ENCODE measurements around the gene FXYD1. TPM values are rescaled to one million over a fixed set of nuclear protein-coding genes. Genes with fewer than 3 reads are reported as not detected.
A peak's percentile ranks its signal among the peaks of the same experiment; 100 is the strongest.

Gene FXYD1
- total RNA-seq, 1 donor from 2014 or later = 280 TPM

DNA sequence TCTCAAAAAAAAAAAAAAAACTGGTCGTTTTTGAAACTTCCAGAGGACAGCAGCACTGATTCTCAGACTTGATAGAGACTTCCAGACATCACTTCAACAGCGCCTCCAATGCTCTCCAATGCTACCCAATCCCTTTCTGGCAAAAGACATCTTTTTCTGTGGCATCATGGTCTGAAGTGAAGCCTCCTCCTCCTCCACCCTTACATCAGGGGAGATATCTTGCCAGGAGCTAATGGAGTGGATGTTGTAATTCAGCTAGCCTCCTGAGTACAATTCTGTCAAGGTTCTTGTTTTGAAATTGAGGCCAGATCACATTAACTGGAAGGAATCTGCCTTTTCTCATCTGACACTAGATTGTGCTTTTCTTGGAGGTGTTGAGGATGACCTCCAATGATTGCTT, 40.1 kb downstream of the FXYD1 start:
- no peak for ATAC-seq
- no peak for DNase-seq (ENCODE audit: low spot score)

DNA sequence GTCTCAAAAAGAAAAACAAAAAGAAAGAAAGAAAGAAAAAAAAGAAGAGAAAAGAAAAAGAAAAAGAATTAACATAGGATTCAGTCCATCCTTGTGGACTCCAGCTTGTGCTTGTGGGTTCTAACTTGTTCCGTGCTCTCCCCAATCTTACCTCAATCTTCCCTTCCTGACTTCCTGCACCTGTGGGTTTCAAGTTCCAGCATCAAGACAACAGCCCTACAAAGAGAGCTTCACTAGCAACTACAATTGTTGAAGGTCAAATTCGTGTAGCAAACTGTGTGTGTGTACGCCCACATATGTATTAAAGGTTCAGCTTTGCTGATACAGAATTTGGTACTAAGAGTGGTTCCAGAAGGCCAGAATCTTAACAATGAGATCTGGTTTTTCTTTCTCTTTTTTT, 41.2 kb downstream of the FXYD1 start:
- ATAC-seq (no peak), DNase-seq (ENCODE audit: low spot score) (peak; percentile 10)

DNA sequence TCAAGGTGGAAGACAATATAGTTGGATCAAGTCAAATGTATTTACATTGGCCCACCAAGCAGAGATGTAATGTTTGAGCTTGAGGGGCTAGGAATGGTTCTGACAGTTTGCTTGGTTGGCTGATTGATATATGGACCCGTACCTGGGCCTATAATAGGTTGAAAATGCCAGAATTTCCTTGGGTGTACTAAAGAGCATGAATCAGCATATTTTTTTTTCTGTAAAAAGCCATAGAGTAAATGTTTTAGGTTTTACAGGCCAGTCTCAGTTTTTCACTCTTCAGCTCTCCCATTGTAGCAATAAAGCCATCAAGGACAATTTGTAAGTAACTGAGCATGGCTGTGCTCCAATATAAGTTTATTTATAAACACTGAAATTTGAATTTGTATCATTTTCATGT, 42.8 kb downstream of the FXYD1 start:
- DNase-seq (ENCODE audit: low spot score) = no peak
- ATAC-seq = no peak

DNA sequence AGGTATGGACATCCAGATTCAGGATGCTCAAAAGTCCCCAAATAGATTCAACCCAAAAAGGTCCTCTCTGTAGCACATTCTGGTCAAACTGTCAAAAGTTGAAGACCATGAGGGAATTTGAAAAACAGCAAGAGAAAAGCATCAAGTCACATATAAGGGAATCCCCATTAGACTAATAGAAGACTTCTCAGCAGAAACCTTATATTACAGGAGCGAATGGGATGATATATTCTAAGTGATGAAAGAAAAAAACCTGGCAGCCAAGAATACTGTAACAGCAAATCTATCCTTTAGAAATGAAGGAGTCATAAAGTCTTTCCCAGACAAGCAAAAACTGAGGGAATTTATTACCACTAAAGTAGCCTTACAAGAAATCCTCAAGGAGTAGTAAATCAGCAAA, 45.6 kb downstream of the FXYD1 start:
- ATAC-seq = no peak

DNA sequence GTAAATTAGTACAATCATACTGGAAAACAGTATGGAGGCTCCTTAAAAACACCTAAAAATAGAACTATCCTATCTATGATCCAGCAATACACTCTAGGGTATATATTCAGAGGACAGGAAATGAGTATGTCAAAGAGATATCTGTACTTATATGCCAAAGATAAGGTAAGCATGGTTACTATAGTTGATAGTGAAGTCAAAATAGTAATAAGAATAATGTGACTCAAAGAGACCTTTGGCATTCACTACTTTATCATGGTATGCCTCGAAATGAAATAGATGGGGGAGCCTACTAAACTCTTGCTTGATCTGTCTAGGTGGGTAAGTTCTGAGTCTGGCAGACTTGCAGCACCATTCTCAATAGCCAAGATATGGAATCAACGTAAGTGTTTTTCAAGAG, 46.3 kb downstream of the FXYD1 start:
- DNase-seq (ENCODE audit: low spot score) (no peak), ATAC-seq (no peak)

More for the DNA sequence above, 45.6 kb downstream of the FXYD1 start:
- DNase-seq (ENCODE audit: low spot score) = no peak

Other genes starting within 250 kb of the FXYD1 start
- 2.5 TPM for gene ZNF30, start 211.9 kb upstream of the FXYD1 start, total RNA-seq
- 2.9 TPM for gene ZNF792, start 174.6 kb upstream of the FXYD1 start, total RNA-seq
- gene GRAMD1A, start 138.5 kb upstream of the FXYD1 start, total RNA-seq = 17.8 TPM
- 4.5 TPM for gene SCN1B, start 108.4 kb upstream of the FXYD1 start, total RNA-seq
- 564 TPM for gene HPN, start 97.1 kb upstream of the FXYD1 start, total RNA-seq
- gene FXYD3, start 23.0 kb upstream of the FXYD1 start, total RNA-seq = 1.4 TPM
- gene LGI4, start 3.8 kb upstream of the FXYD1 start, total RNA-seq = 1.9 TPM
- 0.60 TPM for gene FXYD7, start 4.4 kb downstream of the FXYD1 start, total RNA-seq
- 7.6 TPM for gene FXYD5, start 15.9 kb downstream of the FXYD1 start, total RNA-seq
- gene FAM187B, start 89.9 kb downstream of the FXYD1 start, total RNA-seq = not detected
- gene LSR, start 110.2 kb downstream of the FXYD1 start, total RNA-seq = 103 TPM
- 91.7 TPM for gene USF2, start 130.1 kb downstream of the FXYD1 start, total RNA-seq
- gene HAMP, start 143.7 kb downstream of the FXYD1 start, total RNA-seq = 37.2 TPM
- 0.81 TPM for gene MAG, start 153.3 kb downstream of the FXYD1 start, total RNA-seq
- gene CD22, start 190.4 kb downstream of the FXYD1 start, total RNA-seq = 1.2 TPM
- not detected for gene FFAR1, start 209.1 kb downstream of the FXYD1 start, total RNA-seq
- gene FFAR3, start 219.6 kb downstream of the FXYD1 start, total RNA-seq = not detected
- not detected for gene GPR42, start 232.2 kb downstream of the FXYD1 start, total RNA-seq

Measured in left lobe of liver (tissue), 2 donors.